Measurements from ENCODE around the gene CMYA5.
"Not testable (repeated sequence)": the region's sequence is repeated elsewhere in the genome, so short reads cannot be mapped to it uniquely, and the experiment has no call there.

The CMYA5 gene

DNA sequence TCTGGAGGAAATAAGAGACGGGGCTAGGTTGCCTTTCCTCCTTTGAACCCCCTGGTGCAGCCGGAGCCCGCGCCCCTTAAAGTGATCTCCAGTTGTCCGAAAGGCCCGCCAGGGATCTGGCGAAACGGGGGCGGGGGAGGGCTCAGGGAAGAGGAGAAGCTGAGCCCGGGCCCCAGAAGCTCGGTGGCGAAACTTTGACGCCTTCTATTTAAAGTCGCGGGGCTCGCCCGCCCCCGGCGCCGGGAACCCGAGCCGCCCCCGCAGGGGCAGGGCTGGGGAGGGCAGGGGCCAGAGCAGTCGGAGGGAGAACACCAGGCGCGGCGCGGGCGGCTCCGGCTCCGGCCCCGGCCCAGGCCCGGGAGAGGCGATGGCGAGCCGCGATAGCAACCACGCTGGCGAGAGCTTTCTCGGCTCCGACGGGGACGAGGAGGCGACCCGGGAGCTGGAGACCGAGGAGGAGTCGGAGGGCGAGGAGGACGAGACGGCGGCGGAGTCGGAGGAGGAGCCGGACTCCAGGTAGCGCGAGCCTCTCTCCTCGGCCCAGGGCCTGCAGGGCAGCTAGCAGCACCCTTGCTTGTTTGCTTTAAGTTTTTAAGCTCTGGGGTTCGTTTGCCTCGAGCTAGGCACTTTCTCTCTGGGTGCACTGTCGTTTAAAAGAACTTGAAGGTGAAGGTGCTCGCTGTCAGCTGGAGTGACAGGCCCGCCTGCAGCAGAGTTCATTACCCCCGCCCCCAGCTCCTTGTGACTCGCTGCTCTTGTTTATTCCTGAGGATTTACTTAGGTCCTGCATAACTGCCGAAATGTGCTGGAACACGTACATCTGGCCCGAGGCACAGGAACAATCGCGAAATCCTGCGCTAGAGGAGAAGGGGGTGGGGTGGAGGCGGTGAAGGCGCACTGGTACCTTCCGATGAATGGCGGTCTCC lies at the start of gene CMYA5:
Gene CMYA5, plus strand, starts transcription at position 296 of the 926 bp plus-strand sequence. Its CDS starts 72 bp downstream, at position 368.
- no peak for DNase-seq

DNA sequence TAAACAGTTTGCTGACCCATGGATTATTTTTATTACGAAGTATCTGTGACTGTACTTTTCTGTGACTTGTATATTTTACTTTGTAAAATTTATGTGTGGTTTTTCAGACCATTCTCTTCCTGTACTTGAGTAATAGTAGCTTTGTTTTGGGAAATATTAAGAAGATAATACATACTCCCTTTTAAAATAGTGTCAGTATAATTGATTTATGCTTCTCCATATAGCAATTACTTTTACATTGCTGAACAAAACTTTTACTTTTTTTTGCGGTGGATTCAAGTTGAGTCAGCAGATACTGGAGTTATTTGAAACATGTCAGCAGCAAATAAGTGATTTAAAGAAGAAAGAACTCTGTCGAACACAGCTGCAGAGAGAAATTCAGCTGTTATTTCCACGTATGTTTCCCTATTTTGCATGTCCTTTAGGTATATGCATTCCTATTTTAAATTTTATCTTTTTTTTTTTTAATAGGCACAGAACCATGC lies 49.0 kb upstream of the CMYA5 start:
- no peak for DNase-seq

DNA sequence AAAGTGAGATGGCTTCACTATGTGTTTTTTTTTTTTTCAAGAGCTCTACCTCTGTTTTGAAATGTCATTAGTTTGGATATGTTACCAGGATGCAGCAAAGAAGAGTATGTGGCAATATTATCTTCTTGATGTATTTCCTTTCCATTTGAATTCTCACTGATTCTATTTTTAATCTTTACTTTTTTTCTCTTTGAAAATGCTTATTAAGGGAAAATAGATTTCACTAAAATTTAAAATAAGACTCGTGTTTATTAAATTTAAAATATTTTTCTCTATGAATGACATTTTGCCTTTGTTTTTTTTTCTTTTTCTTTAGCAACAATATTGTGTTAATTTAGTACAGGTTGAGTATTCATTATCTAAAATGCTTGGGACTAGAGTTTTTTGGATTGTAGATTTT lies 48.2 kb upstream of the CMYA5 start:
- DNase-seq, result no peak

DNA sequence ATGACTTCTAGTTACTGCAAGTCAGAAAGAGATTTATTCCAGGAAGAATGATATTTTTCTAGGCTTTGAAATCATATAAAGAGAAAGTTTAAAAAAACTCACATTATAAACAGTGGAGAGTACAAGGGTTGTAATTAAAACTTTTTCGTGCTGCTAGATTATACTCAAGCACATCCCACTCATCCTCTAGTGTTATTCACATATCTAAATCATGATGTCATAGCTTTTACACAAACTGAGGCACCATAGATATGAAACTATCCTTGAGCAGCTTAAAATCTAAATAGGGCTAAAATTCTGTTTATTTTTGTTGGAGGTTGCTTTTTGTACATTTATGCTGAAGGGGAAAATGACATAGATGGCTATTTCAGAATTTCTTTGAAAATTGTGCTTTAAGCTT lies 47.4 kb upstream of the CMYA5 start:
- DNase-seq, result no peak

DNA sequence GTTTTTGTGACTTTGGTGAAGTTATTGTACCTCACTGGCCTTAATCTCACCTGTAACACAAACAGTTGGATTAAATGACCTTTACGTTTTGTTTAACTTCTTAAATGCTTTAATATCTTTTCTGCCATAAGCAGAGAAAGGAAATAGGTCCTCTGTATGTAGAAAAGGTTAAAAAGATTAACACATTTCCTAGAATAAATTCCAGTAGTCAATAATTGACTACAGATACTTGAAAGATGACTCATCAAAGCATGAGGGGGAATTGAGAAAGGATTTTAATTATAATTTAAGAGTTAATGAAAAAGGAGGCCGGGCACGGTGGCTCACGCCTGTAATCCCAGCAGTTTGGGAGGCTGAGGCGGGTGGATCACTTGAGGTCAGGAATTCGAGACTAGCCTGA lies 35.8 kb upstream of the CMYA5 start:
- DNase-seq, result no peak

DNA sequence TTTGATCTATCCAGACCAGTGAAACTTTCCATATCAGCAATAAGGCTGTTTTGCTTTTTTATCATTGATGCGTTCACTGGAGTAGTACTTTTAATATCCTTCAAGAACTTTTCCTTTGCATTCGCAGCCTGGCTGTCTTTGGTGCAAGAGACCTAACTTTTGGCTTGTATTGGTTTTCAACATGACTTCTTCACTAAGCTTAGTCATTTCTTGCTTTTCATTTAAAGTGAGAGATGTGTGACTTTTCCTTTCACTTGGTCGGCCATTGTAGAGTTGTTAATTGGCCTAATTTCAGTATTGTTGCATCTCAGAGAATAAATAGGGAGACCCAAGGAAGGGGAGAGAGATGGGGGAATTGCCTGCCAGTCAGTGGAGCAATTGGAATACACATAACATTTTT lies 26.4 kb upstream of the CMYA5 start:
- no peak for DNase-seq

DNA sequence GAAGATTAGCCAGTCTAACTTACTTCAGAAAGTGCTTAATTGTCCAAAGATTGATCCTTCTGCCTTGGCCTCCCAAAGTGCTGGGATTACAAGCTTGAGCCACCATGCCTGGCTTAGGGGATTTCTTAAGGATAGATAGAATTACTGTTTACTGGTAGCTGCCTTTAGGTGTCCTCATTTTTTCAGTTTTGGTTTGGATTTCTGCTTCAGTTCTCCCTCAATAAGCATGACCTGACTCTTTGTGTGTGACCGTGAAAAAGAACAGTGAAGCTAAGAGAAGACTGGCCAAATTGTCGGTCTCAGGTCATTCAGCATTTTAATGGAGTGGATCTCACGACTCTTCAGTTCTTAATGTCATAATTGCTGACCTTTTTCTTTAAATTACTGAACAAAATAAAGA lies 22.9 kb upstream of the CMYA5 start:
- no peak for DNase-seq

DNA sequence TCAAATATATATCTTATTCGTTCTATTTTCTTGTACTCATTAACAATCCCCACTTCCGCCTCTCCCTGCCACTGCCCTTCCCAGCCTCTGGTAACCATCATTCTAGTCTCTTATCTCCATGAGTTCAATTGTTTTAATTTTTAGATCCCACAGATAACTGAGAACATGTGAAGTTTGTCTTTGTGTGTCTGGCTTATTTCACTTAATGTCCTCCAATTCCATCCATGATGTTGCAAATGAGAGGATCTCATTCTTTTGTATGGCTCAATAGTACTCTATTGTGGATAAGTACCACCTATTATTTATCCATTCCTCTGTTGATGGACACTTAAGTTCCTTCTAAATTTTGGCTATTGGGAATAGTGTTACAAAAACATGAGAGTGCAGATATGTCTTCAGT lies 17.2 kb upstream of the CMYA5 start:
- DNase-seq, result no peak

DNA sequence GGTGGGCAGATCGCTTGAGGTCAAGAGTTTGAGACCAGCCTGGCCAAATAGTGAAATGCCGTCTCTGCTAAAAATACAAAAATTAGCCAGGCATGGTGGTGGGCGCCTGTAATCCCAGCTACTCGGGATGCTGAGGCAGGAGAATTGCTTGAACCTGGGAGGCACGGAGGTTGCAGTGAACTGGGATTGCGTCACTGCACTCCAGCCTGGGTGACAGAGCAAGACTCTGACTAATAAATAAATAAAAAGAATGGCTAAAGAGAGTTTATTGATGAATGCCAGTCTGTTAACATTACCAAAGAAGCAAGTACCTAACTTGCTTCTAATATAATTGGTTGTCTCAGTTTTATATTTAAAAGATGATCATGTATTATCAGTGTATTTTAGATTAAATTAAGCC lies 13.3 kb upstream of the CMYA5 start:
- not testable (repeated sequence) for DNase-seq

DNA sequence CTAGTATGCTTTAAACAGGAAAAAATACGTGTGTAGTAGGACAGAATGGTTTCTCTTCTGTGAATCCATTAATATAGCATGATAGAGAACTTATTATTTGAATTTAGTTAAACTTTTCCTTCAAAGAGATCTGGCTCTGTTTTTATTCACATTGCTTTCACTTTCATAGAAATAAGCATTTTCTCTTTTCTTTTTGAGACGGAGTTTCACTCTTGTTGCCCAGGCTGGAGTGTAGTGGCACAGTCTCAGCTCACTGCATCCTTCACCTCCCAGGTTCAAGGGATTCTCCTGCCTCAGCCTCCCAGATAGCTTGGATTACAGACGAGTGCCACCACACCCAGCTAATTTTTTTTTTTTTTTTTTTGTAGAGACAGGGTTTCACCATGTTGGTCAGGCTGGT lies 7.5 kb upstream of the CMYA5 start:
- not testable (repeated sequence) for DNase-seq

DNA sequence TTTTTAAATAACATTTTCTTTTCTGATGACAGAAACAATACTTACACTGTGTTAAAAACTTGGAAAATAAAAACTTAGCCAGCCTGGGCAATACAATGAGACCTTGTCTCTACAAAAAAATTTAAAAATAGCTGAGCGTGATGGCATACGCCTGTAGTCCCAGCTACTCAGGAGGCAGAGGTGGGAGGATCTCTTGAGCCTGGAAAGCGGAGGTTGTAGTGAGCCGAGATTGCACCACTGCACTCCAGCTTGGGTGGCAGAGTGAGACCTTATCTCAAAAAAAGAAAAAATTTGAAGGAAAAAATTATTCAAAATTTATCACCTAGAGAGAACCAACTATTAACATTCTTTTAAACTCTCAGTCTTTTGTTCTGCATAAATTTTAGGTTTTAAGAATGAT lies 4.9 kb upstream of the CMYA5 start:
- no peak for DNase-seq

DNA sequence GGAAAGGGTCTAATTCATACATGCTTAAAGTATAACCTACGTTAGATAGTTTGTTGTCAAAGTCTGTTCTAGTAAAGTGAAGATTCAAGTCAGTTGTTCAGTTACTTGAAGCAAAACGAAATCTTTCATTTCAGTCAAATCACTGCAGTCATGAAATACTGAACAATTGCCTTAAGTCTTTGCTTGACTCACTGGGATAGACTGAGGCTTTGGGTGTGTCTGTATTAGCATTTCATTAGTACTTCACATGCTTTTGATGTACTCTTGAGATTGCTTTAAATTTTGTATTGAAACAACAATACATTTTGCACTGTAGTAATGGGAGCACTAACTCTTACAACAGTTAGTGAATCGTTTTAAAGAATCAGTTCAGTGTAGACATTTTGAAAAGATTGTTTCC lies 4.0 kb upstream of the CMYA5 start:
- no peak for DNase-seq

DNA sequence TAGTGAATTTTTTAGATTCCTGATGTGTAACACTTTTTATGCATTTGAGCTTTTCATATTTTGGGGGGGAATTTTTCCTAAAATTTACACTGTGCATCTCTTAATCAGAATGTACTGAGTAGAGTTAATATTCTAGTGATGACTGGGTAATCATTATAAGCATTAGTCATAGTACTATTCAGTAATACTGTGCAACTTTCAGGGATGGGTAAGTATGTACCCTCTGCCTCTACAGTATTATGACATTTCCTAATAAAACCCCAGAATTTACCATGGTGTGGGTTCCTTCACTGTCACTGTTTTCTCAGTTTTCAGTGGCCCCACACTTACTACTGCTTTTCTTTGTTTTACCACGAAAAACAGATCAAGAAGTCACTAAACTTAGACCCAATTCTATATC lies 2.8 kb upstream of the CMYA5 start:
- no peak for DNase-seq

DNA sequence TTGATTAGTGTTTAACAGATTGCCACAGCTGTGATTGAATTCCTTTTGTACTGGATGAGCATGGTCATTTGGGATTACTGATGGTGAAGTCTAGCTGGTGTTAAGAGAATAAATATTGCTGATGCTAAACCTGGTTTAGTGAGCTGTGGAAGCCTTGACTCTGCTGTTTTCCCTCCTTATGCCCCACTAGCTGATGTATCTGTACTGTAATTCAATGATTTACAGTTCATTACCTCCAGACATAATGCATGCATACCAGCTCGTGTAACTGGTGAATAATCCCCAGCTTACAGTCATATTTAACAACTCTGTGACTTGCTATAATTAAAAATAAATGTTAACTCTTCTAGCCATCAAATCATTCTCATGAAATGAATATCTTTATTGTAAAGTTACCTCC lies 1.7 kb upstream of the CMYA5 start:
- no peak for DNase-seq

DNA sequence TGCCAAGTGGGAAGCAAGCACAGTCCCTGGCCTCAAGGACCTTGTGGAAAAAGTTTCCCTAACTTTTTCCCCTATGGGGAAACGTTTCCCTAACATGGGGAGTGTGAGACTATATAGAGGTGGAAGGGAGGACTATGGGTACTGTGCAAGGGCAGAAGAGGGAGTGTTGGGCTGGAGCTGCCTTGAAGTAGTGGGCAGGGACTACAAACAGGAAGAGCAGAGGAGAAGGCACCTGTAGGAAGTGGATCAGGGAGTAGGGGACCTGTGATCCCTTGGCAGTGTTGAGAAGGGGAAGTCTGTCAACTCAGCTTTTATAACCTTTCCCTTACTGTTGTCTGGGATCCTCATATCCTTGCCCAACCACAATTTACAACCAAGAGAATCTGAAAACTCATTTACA lies 1.4 kb downstream of the CMYA5 start:
- DNase-seq, result no peak

DNA sequence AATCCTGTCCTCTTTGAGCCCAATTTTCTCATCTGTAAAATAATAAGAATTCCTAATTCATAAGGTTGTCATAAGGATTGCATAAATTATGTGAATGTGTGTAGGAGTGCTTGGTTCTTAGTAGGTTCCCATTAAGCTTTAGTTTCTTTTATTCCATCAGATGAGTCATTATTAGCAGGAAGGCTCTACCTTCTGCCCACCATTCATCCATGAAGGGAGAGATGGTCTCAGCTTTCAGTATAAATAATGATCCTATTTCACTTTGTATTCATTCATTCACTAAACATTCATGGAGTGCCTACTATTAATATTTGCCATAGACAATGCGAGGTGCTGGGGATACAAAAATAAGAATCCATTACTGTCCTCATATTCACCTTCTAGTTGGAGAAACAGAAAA lies 3.0 kb downstream of the CMYA5 start:
- DNase-seq, result no peak

DNA sequence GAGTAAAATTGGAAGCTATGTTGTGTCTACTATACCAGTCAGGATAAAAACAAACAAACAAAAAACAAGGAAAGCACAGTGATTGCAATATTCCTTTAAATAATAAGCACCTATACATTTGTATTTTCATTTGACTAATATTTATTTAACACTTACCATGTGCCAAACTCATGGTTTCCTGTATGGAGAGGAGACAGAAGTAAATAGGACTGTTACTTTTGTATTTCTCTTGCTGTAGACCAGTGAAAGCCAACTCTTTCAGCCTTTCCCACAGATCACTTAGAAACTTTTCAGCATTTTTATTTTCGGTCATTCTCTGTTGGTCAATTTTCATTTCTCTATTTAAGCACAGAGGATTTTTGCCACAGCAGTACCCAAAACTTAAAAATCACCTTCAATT lies 4.5 kb downstream of the CMYA5 start:
- no peak for DNase-seq

DNA sequence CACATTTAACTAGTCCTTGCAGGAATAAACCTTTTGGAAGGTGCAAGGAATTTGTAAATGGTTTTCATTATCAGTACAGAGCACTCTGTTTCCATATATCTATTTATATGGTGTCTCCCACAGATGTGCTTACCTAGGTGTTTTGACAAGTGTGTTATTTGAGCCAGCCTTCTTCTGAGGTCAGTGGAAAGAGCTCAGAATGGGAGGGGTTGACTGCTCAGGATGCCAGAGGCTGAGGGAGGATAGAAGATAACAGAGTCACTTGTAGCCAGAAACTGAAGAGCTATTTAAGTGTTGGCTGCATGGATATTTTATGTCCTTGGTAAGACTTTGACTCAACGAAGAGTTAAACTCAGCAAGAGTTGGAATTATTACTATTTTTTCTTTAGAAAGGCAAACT lies 5.0 kb downstream of the CMYA5 start:
- no peak for DNase-seq

DNA sequence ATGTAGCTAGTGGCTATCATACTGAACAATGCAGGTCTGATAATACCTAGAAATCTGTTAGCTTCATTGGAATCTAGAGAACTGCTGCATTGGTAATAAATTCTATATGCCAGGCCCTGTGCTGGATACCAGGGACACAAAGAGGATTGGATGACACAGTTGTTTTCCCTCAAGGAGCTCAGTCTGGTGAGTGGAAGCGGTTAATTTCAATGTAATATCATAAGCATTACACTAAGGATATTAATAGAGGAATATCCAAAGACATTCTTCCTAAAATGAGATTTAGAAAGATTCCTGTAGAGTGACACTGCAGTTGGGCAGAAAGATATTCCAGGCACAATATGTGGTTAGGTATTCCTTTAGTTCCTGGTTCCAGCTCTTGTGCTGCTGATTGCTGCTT lies 5.9 kb downstream of the CMYA5 start:
- no peak for DNase-seq

DNA sequence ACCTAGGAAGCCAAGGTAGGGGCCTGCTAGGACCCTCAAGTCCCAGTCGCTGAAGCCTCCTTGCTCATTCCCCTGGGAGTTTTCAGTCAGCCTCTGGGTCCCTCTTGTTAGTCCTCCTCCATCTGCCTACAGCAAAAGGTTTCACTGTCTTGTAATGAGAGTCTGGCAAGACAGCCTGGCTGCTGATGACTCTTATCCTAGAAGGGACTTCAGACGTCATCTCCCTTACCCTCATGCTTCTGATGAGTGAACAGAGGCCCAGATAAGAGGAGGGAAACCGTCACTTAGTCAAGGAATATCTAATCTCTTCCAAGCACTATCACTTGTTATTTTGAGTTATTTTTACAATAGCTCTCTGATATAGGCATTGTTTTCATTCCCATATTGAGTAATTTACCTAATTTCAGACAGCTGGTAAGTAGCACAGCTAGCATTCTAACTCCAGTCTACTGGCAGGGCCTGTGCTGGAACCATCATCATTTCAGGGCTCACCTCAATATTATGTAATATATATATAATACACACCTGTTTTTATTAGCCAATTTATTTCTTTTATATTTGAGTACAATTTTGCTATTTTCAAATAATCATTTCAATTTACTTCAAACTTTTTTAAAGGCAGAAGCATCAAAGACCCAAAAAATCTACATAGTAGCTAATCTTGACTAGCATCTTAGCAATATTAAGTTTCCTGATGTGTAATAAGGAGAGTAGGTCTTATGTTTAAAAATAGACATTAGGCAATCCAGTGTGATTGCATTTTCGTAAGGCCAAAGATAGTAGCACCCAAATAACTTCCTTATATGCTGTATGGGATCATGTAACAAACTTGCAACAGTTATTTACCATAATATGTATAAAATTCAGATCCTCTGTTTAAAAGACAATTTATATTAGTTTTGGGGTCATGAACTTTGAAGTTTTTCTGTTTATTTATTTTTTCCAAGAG lies 7.9 kb downstream of the CMYA5 start:
- no peak for DNase-seq

DNA sequence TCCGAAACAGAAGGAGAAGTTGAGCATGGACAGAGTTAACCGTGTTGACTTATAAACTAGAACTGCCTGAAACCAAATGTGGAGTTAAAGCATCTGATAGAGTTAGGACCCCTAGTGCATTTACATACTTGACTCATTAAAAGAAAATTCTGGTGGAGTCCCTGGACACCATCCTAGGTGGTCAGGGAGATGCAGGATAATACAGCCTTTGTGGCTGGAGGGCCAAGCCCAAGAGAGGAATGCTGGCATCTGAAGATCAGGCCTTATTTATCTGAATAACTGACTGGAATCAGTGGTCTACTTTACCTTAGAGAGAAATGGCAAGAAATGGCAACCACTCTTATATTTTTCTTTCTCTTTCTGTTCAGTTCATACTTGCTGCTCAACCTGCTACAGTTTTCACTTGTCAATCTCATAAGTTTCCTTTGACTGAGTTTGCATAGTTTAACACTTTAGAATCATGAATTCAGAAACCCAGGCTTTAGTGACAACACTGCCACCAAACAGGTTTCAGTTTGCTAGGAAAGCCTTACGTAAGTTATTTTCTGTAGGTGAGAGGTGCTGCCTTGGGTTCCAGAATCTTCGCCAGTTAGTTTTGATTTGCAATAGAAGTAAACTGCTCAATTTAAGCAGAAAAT lies 10.2 kb downstream of the CMYA5 start:
- no peak for DNase-seq

DNA sequence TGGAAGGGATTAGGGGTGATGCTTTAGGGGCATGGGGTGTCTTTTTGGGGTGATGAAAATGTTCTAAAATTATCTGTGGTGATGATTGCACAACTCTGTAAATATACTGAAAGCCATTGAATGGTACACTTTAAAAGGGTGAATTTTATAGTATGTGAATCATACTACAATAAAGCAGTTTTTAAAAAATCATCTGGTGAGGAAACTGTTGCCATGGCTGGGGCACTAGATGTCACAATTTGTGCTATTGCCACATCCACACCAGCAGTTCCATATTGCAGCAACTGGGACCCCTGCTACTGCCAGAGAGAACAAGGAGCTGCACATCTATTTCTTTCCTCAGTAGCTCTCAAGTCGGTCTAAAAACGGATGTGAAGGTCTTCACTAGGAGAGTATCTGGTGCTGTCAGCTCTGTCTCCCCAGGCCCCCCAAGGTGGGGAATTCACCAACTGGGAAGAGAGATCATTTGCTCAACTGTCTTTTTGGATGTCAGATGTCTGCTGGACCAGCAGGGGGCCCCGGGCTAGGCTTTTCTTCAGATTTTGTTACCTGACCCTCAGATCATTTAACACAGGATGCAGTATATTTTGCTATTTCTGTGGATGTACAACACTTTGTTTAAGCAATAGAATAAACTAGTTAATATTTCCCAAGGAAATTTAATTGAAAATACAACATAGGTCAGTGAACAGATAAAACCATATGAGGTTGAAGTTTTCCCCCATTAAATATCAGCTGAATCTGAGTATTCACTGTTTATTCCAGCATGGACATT lies 13.2 kb downstream of the CMYA5 start:
- DNase-seq, result no peak

DNA sequence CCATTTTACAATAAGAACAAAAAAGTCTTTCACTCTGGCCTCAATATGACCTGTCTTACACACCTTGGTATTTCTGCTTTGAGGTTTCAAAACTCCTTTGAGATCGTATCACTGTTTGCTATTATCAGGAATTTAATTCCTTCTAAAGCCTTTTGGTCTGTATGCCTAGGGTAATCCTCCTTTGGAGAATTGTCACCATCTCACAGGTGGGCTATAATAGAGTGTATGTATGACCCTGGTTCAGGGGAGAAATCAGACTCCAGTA lies 13.7 kb downstream of the CMYA5 start:
- DNase-seq, result no peak
